CD4-positive, alpha-beta T cell treated with Interferon gamma for 1 hour (primary cell): Measurements from ENCODE around the gene ZNF106.

Experiments used
- DNase-seq: peaks from one replicate; pipeline ENCODE4 v3.0.0-alpha.2; 2020

The ZNF106 gene

DNA sequence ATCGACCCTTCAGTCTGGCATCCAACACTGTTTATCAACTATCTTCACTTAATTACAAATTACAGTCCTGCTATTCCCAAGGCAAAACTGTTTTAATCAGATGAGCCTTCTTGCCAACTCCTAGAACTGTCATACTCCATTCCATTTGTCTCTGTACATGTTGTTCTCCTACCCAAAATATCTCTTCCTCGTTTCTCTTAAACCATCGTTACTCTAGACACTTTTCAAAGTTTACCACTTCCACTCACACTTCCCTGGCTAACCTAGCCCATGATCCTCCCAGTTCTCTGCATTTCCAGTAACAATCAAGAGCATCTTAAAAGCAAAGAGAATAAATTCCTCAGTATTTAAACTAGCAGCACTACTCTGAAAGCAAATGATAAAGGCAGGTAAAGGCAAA is 19.9 kb downstream of the ZNF106 start:
- no peak for DNase-seq

DNA sequence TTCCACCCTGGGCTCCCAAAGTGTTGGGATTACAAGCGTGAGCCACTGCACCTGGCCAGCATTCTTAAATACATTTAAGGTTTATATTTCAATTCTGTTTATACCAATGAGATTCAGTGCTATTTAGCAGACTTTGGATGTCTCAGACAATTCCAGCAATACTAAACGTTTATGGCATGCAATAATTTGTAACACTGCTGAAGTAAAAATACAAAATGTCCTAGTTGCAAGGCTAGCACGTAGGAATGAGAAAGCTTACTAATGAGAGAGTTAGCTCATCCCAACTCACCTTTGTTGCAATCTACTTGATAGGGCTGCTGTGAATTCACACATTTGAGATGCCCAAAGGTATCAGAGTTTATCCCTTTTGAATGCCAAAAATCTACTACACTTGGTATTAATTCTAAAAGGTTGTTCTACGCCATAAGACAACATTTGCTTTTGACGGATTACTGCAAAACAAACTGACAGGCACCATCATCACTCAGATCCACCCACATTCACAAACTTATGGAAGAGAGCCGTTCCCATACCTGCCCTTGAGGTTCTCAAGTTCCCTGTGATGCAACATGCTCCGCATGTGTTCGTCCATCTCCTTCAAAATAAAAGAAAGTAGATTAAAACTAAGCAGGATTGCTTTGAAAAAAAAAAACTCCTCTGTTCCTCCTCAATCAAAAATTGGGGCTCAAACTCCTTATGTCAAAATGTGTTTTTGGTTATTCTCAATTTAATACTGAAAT is 25.3 kb downstream of the ZNF106 start:
- DNase-seq: no peak

GRCh38 chr15:42461261-42461660 is 29.7 kb downstream of the ZNF106 start:
- no peak for DNase-seq

GRCh38 chr15:42457445-42458442 is 33.2 kb downstream of the ZNF106 start:
- no peak for DNase-seq

DNA sequence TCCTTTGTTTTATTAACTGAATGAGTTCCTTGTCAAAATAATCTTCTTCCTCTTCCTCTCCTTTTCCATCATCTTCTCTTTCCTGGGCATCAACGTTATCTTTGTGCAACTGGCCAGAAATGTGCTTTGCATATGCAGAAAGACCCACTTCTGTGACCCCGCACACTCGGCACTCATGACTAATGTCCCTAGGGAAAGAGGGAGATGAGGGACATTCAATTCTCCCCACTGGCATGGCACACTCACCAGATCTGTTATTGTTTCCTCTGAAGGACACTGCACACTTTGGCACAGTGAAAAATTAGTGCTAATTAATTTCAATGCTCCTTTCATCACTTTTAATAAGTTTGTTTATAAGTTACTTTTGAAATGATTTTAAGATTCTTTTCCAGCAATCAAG is 34.0 kb downstream of the ZNF106 start:
- DNase-seq: no peak

- no peak for DNase-seq
Observed at GRCh38 chr15:42456531-42456930, 34.4 kb downstream of the ZNF106 start.

DNA sequence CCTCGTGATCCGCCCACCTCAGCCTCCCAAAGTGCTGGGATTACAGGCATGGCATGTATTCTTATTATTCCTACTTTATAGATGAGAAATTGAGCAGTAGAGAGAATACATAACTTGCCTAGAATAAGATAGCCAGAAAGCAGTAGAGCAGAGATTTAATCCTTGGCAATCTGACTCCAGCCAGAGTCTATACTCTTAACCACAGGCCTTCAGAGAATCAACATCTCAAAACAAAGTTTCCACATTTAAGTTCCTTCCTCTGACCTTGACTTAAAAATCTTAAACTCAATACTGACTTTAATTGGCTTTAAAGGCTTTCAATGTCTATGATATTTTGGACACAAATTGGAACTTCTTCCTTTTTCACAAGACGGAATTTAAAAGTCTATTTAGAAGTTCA is 37.1 kb downstream of the ZNF106 start:
- no peak for DNase-seq

- DNase-seq: no peak
Observed at GRCh38 chr15:42450425-42450790, 40.5 kb downstream of the ZNF106 start.

- DNase-seq: no peak
Observed at GRCh38 chr15:42449770-42450424, 41.0 kb downstream of the ZNF106 start.

- DNase-seq: no peak
Observed at GRCh38 chr15:42448281-42448680, 42.7 kb downstream of the ZNF106 start.

DNA sequence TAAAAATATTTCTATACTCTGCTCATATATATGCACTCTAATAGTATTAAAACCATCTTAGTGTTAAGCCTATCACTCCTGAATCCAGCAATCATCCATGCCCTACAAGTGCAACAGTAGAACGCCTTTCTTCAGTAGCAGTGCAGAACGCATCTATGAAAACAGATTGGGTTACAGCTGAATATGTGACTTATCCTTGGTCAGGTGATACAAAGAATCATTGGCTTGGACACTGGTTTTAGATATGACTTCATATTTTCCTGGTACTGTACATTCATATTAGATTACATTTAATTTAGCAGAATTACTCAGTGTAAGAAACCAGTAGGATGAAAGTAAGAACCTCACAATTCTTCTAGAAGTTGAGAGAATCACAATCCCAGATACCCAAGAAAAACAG is 43.3 kb downstream of the ZNF106 start:
- no peak for DNase-seq

DNA sequence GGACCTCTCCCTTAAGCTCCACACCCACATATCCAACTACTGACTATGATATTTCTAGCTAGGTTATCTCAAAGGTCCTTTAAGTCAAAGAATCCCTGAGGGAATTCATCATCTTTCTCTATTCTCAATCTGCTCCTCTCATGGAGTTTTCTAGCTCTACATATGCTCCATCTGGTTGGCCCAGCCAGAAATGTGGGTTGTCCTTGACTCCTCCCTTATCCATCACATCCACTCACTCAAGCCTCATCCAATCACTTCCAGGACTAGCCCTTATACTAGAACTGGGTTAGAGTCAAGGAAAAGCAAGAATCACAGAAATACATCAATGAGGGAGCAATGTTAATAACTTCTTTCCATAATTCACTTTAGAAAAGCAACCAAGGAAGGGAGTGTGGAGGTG is 45.4 kb downstream of the ZNF106 start:
- no peak for DNase-seq

DNA sequence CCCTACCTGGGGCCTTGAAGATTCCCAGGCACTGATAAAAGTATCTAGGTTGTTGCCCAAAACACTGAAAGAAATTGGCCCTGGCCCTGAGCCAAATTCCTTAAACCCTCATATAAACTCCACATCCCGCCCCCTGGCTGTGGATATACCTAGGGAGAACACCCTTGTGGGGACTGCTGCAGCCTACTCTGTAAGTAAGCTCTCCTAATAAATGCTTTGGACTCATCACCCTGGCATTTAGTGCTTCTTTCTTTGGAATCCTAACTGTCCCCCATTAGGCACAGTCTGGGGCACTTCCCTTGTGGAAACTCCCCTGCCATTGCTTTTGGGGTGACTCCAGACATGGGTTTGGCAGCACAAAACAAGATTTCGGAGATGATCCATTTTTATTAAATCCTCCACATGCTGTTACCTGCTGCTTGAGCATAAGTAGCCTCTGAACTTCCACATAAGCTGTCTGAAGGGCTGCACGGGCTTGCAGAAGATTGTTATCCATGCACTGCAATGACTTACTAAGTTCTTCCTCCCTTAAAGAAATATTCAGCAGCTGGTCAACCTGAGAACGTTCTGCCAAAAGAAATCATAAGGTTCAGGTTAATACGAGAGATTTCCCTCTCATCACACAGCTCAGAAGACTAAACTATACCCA is 46.4 kb downstream of the ZNF106 start:
- DNase-seq: no peak

- no peak for DNase-seq
Observed at GRCh38 chr15:42427429-42428223, 63.3 kb downstream of the ZNF106 start.

DNA sequence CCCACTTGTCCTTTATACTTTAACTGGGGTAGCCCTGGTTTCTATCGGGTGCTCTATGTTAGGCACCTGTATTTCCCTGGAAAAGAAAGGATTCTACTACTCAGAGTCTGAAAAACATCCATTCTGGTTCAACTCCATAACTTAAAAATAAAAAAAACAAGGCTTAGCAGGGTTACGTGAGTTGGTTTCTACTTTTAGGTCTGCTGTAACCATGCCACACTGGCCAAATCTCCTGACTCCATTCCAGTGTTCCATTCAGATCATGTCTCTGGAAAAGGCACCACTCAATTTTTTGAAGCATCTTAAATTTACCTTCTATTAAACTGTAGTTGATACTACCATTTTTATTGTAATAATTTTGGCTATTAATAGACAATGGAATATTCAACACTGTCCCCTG is 69.6 kb downstream of the ZNF106 start:
- no peak for DNase-seq

- no peak for DNase-seq
Observed at GRCh38 chr15:42419369-42419768, 71.6 kb downstream of the ZNF106 start.

DNA sequence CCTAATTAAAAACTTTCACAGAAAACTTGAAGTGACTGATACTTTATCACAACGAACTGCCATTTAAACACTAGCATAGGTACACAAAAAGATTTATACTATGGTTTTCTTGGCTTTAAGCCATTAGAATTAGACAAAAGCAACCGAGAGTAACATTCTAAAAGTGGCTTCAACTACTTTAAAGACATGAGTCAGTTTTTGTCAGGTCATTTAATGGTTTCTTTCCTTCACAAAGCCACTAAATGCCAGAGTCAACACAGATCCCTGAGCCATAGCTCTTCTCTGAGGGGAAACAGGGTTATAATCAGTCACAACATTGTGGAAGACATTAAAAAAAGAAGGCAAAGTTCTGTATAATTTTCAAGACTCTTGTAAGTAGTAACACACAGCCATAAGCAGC is 77.0 kb downstream of the ZNF106 start:
- no peak for DNase-seq

- DNase-seq: no peak
Observed at GRCh38 chr15:42411884-42412283, 79.1 kb downstream of the ZNF106 start.

- DNase-seq: no peak
Observed at GRCh38 chr15:42409011-42409410, 81.9 kb downstream of the ZNF106 start.

DNA sequence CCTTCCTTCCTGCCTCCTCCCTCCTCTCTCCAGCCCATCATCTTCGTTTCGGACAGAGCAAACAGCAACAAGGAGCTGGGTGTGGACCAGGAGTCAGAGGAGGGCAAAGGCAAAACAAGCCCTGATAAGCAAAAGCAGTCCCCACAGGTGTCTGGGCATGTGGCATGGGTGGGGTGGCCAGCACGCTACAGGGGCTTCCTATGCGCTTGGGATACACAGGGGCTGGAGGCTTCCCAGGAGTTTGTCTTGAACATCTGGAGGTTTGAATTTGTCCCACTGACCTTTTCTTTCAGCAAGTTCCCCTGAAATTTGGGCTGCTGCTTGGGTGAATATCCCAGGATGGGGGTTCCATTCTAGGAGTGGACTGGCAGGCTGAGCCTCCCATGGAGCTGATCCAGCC is 82.8 kb downstream of the ZNF106 start:
- no peak for DNase-seq

DNA sequence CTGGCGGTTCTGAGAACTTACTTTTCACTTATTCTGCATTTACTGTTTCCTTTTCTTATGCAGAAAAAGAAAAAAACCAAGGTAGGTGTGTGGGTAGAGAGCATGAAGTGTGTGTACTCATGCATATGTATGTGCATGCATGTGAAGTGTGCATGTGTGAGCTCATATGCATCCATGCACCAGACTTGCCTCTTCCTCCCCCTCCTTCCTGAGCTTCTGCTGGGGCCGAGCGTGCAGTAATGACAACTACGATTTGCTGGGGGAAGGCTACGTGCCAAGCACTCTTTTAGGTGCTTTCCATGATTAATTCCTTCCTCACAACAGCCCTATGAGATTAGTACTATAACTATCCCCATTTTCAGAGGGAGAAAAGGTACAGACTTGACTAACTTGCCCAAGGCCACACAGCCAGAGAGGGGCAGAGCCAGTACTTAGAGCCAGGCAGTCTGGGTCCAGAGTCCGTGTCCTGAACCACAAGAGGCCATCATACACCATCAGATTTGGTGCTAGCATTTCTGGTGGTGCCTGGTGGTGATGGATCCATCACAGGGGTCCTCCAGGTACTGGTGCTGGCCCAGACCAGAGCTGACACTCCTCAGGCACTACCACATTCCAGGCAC is 85.0 kb downstream of the ZNF106 start:
- DNase-seq: no peak
